SW 1271 (cell line): ENCODE measurements around the gene TTYH3.

ENCODE experiments used
- DNase-seq, 2 experiments: peaks; one replicate each; lab custom pipeline; 2025; lab: John Stamatoyannopoulos, UW

Gene TTYH3

DNA sequence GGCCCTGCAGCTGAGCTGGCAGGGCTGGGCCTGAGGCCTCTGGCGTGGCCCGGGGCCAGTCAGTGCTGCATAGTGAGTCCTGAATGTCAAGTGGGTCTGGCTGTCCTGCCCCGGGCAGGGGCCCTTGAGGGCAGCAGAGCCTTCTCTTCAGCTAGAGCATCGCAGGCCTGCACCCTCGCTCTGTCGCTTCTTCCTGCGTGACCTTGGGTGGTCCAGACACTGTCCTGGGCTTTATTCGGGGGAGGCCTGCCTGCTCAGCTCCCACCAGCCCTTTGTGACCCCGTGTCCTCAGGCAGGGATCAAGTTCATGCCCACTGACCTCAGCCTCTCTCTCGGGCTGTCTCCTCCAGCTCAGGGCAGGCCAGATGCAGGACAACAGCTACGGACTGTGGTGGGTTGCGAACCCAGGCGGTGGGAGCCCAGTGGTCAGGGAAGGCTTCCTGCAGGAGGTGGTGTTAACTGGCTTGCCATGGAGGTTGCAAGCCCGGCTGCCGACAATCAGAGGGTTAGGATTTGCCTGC, 3.4 kb downstream of the TTYH3 start:
- no peak for DNase-seq

DNA sequence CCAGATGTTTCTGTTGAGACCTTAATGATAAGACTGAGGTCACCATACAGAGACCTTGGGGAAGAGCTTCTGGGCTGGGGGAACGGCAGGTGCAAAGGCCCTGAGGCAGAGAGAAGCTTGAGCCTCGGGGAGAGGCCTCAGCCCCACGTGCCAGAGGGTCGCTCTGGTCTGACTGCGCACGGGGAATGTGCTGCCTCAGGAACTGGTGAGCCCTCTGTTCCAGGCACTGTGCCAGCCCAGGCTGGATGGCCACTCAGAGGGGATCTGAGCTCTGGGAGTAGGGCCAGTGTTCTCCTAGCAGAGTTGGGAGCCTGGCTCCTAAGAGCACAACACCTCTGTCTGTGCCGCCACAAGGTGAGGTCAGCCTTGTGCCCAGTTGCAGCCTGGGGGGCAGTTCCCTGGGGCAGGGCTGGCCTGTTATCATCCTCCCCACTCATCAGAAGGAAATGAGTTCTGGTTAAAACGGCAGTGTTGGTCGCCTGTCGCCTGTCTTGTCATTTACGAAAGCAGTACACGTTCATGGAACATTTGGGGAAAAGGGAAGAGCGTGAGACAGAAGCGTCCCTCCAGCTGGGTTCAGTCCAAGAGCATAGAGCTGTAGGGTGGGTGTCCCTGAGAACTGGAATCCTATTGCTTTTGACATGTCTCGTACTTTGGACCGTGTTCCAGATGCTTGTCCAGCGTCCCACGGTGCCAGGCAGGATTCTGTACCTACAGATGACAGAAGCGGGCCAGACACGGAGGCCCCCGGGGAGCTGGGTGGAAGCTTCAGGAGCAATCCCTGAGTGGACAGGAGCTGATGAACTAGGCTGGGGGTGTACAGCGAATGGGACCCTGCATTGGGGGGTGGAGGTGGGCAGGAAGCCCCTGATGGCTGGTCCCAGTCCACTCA, 4.3 kb downstream of the TTYH3 start:
- DNase-seq, result no peak

DNA sequence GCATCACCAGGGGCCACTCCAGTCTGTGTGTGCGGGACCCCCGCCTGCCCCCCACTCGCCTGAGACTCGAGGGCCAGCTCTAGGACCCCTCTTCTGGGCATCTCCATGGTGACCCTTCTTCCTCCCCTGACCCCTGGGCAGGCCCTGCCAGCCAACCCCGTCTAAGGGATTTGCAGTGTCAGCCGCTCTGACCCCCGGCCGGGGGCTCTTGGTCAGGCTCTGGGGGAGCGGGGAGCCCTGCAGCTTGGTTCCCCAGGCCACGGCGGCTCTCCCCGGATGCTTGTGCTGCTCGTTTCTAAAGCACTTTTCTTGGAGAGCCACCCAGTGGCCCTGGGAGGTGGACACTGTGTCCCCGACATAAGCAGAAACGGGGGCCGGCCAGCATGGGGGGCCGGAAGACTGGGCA, 5.3 kb downstream of the TTYH3 start:
- no peak for DNase-seq

DNA sequence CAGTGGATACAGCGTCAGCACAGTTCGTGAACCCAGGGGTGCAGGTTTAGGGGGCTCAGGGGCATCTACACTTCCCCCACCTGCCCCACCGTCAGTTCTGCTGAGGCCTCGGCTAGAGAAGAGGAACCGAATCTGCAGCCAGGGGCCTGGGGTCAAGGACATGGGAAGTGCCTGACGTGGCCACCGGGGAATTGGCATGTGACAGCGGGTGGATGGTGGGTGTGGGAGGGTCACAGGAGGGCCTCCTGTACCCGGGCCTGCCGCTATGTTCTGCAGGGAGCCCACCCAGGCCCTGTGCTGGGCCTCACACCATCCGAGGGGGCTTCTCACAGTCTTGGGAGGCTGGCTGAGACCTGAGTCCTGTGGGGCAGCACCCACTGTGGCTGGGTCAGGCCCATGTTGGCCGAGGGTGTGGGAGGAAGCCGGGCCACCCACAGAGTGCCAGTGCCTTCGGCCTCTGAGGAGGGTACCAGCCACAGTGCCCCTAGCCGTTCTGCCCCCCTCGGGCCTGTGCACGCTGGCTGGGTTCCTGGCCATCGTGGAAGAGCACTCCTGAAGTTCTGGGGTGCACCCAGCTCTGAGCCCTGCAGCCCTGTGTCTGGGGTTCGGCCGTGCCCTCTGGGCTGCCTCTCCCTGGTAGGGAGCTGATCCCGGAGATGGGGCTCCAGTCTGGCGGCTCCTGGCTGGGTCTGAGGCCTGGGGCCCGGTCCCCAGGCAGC, 5.9 kb downstream of the TTYH3 start:
- DNase-seq, result no peak

DNA sequence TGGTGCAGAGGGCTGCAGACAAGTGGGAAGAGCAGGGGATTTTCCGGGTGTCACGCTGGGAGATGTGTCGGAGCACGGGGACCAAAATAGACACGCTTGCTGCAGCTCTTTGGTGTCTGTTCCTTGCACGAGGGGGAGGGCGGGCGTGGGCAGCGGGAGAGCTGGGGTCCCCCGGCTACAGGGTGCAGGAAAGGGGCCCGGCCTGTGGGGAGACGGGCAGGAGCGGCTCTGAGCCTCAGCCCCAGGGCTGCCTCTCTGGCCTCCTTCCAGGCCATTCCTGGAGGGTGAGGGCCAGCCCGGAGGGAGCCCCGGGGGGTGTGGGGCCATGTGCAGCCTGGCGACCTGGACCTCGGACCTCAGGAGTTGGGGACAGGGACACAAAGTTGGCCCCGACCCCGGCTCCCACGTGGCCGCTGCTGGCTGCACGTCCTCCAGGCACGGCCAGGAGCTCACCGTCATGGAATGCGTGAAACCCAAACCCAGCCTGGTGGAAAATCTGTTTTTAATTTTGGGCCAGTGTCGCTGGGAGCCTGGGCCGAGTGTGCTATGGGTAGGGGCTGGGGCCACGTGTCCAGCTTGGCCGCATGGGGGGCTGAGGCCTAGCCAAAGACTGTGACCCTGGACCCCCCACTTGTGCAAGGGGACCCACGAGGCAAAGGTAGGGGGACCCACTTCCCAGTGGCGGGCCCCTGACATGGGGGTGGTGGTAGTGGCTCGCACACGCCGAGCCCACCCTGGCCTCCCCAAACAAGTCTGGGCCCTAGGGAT, 6.6 kb downstream of the TTYH3 start:
- DNase-seq, result no peak

DNA sequence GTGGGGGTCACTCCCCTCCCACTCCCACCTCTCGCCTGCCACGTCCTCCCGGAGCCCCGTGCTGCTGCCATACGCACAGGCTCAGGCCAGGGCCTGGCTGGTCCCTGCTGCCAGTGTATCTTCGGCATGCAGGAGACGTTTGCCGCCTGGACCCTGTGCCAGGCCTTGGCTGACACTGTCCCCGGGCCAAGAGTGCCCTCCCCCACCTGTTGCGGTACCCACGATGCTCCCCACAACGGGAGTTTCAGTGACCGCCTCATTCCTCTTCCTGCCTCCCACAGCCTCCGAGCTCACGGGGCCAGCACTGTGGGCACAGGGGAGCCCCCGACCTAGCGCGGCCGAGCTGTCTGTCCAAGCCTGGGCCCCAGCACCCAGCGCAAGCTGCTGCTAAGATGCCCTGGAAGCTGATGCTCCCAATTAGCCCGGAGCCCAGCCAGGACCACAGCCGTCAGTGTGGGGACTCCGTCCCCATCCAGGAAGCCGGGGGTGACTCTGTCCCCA, 7.4 kb downstream of the TTYH3 start:
- DNase-seq, result no peak

DNA sequence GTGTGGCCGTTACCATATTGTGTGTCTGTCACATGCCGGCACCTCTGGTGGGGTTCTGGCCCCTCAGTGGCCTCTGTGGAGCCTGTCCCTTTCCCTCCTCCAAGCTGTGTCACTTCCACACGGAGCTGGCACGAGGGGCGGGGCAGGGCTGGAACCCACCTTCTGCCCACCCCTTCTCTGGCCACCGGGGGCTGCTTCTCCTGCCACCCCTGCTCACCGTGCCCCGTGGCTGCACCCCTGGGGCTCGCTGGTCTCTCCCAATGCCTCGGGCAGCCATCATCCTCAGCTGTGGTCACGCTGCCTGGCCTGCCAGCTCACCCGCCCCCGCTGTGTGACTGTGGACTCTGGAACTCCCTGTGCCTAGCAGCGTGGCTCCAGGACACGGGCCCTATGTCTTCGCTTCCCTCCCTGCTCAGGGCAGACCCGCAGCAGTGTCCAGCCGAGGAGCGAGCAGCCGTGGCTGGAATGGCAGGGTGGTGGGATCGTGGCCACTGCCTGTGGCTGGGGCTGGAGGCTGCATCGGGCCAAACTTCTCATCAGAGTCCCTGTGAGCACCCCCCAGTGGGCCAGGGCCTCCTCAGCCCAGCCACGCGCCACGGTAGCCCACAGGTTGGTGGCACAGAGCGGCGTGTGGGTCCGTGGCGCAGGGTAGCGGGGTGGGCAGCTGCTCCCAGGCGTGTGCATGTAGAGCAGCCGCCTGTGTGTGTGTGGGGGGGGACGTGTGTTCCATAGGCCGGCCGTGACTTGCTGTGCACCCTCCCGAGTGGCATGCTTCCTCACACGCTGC, 8.1 kb downstream of the TTYH3 start:
- DNase-seq, result no peak

DNA sequence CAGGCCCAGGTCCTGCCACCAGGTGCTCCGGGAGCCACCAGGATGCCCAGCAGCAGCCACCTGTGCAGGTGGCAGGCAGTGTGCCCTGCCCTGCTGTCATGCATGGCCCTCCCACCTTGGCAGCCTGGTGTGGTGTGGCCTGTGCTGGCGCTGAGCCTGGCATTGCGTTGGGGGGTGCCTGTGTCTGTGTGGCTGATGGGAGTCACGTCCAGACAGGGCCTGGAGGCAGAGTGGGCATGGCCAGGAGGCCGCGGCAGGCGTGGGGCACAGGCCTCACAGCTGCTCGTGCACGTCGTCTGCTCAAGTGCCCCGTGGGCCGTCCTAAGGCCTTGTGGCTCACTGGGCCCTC, 8.7 kb downstream of the TTYH3 start:
- no peak for DNase-seq

DNA sequence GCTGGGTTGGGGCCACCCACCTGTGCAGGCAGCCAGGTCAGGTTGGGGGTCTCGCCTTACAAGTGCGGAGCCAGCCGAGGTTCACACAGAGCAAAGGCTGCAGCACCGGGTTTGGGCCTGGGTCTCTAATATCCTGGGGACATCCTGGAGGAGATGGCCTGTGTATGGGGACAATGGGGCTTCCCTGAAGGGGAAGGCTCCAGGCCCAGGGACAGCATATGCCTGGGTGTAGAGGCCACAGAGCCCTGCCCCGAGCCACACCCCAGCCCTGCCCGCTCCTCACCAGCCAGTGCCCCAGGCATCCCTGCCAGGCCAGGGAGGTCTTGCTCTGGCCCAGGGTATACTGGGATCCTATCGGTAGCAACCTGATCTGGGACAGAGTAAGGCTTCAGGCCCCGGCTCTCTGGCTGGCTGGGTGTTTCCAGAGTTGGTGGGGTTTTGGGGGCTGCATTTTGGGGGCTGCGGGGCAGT, 9.1 kb downstream of the TTYH3 start:
- DNase-seq, result peak in 1 of 2 experiments; percentile 21

DNA sequence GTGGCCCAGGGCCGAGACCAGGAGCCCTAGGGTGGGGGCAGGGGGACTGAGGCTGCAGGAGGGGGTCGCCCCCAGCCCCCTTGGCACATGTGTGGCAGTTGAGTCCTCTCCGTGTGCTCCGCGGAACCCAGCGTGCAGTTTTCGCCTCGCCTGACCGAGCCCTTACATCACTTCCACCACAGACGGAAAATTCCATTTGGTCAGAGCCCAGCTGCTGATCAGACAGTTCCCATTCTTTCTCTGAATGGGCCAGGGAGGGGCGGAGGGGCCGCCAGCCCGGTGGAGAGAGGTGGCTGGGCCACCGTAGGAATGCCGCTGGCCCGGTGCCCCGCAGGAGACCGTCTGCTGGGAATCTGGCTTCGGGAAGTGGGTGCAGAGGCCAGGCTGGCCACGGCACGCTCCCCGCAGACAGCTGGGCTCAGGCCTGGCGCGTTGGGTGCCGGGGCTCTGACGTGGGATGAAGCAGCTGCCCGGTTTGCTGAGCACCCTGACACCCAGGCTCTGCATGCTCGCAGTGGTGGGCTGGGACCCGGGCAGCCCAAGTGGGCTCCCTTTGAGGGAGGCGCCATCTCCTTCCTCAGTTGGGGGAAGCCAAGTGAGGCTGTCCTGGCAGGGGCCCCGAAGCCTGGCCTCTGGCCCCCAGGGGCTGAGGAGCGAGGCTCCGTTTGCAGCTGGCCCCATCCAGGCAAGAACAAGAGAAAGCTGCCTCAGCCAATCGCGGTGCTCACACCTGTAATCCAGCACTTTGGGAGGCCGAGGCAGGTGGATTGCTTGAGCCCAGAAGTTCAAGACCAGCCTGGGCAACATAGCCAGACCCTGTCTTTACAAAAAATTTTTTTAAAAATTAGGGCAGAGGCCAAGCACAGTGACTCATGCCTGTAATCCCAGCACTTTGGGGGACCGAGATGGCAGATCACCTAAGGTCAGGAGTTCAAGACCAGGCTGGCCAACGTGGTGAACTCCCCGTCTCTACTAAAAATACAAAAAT, 9.9 kb downstream of the TTYH3 start:
- DNase-seq, result peak; percentile 30 to 81

DNA sequence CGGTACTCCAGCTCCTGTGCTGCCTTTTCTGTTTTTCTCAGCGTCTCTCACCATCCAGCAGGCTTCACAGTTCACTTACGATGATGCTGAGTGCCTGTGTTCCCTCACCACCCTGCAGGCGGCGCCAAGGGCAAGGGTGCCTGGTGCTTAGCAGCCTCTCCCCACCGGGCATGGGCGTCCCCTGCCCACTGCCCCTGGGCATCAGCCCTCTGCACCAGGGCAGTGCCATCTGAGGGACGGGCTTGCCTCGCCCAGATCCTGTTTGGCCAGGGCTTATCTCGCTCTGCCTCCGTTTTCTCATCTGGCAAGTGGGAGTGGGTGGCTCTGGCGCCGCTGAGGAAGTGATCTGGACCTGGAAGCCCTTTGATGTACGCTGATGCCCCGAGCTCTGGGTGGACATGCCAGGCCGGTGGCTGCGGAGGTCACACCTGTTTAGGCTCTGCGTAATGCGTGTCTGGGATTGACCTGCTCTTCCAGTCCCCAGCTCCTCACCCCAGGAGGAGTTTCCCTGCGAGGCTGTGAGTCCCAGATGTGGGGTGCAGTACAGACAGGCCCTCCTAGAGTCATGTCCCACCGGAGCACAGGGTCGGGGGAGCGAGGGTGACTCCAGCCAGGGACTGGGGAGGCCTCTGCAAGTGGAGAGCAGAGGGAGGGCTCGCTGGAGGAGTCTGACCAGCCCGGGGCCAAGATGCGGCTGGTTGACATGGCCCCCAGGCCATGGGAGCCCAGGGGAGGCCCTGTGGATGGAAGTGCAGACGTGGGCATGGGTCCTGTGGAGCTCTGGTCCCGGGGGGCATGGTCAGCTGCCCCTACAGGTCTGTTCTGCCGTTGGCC, 11.8 kb downstream of the TTYH3 start:
- no peak for DNase-seq

DNA sequence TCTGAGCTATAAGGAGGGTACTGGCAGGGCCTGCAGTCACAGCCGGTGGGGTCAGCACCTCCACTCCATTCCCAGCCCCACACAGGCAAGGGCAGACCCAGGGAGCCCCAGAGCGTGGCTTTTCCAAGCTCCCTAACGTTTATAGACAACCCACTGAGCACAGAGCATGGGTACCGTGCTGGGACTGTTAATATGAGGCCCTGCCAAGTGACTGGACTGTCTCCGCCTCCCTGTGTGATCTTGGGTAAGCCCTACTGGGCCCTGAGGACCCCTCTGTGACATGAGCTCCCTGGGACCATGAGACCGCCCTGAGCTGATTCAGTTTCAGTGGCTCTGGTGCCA, 12.4 kb downstream of the TTYH3 start:
- no peak for DNase-seq

DNA sequence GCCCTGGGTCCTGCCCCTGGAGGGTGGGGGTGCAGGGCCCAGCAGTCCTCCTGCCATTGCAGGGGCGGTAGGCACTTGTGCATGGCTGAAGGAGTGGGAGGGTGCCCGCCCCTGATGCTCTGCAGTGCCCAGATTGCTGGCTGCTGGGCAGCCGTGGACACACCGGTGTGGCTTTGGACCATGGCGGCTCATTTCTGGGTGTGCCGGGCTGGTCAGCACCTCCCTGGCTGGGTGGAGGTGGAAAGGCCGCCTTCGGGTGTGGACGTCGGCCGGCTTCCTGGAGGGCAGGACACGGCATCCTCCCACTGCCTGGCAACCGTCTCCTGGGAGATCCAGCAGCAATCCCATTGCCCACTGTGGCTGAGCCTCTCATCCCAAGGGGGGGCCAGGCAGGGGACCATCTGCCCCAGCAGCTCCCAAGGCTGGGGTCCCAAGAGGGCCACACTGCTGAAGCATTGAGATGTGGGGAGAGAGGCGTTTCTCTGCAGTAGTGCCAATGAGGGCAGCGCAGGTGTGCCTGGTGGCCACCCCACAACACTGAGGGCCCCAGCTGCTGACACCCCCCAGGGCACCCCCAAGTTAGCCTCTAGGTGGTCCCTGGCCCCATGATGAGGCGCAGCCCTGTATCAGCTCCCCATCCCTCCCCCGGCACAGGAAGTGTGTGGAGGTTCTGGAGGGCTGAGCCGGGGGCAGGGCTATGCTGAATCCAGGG, 12.9 kb downstream of the TTYH3 start:
- no peak for DNase-seq

DNA sequence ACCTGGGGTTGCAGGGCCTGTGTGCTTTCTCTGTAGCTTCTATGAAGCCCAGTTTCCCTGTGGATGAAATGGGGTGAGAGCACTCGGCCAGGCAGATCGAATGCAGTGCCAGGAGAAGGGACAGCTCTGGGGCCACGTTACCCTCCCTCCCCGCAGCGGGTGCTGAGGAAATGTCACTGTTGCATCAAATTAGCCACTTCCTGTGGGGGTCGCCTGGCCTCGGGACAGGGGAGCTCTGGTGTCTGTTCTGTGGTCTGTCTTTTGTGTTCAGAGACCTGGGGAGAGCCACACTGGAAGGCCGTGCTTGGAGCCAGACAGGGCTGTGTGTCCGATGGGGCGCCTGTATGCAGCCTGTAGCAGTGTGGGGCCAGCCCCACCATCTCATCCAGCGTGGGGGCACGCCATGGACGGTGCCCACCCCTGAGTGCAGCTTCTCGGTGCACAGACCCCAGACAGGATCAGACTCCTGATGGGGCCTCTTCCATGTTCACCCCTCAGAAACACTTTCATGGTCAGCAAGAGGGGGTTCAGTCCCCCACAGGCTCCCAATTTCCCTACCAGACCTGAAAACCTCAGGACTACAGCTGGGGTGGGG, 13.6 kb downstream of the TTYH3 start:
- DNase-seq, result peak in 1 of 2 experiments; percentile 29

DNA sequence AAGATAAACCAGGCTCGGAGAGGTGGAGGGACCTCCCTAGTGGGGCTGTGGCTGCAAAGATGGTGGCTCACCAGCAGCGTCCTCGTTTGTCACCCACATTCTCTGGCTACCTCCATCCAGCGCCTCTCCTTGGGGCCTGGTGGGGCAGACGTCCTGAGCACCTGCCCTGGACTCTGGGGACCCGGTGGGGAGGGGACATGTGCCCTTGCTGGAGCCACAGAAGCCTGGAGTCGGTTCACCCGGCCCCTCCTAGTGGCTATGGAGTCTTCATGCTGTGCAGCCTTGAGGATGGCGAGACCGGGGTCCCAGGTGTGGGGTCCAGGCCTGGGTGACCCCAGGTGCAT, 14.5 kb downstream of the TTYH3 start:
- no peak for DNase-seq

DNA sequence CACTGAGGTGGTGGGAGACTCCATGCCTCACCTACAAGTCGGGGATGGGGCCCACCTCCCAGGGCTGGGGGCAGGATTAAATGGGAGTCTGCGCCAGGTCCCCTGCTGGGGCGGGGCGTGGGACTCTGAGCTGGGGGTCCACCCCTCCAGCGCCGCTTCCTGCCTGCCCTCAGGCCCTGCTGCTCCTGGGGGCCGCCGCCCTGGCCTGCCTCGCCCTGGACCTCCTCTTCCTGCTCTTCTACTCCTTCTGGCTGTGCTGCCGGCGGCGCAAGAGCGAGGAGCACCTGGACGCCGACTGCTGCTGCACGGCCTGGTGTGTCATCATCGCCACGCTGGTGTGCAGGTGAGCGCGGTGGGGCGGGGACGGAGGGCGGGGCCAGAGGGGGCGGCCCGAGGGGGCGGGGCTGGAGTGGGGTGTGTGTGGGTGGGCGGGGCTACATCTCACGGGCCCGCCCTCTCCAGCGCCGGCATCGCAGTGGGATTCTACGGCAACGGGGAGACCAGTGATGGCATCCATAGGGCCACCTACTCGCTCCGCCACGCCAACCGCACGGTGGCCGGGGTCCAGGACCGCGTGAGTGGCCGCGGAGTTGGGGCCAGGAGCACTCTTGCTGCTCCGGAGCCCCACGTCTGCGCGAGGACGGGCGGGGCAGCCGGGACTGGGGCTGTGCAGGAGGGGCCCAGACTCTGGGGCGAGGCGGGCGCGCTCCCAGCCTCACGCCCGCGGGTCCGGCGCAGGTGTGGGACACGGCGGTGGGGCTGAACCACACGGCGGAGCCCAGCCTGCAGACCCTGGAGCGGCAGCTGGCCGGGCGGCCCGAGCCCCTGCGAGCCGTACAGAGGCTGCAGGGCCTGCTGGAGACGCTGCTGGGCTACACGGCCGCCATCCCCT, 15.1 kb downstream of the TTYH3 start:
- DNase-seq, result no peak

DNA sequence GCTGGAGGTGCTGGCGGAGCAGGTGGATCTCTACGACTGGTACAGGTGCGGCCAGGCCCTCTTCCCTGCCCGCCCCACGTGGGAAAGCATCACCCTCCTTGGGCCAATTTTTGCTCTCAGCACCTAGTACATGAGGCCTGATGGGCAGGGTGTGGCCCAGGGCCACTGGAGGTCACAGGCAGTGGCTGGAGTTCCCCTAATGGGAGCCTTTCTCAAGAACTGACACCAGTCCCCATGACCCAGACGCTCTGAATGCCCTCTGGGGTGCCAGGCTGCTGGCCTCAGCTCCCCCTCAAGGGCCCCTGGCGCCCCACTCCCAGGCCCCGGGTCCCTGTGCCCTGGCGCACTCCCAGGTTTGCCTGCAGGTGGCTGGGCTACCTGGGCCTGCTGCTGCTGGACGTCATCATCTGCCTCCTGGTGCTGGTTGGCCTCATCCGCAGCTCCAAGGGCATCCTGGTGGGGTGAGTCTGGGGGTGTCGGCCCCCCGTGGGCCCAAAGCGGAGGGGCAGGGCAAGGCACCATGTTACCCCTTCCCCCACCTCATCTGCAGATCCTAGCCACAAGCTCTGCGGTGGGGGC, 15.9 kb downstream of the TTYH3 start:
- DNase-seq, result no peak
